ENCODE results near the gene GRIK3.

The GRIK3 gene

GRCh38 chr1:37031429-37031828, 2.9 kb downstream of the GRIK3 start:
- TF ChIP-seq CTCF (IDR thresholded peaks at IDR 0.05; ENCODE audit: insufficient read depth, low read length, missing control alignments), result no peak
- CTCF ChIA-PET, result no interaction called here
- no peak overlapping the region for H3K4me3 ChIP-seq (ENCODE audit: low read depth, low read length)
- POLR2A ChIA-PET, result no interaction called here
- DNase-seq (ENCODE audit: low read depth, low spot score), result no peak

GRCh38 chr1:37028981-37029617, 5.2 kb downstream of the GRIK3 start:
- CTCF ChIA-PET, result no interaction called here
- POLR2A ChIA-PET, result no interaction called here

GRCh38 chr1:37021502-37021901, 12.8 kb downstream of the GRIK3 start:
- no peak for DNase-seq (ENCODE audit: low read depth, low spot score)

More at GRCh38 chr1:37028981-37029617, 5.2 kb downstream of the GRIK3 start:
- no peak overlapping the region for H3K4me3 ChIP-seq (ENCODE audit: low read depth, low read length)
- TF ChIP-seq CTCF (IDR thresholded peaks at IDR 0.05; ENCODE audit: insufficient read depth, low read length, missing control alignments), result no peak
- DNase-seq (ENCODE audit: low read depth, low spot score), result no peak

GRCh38 chr1:37020653-37021277, 13.6 kb downstream of the GRIK3 start:
- no peak overlapping the region for H3K4me3 ChIP-seq (ENCODE audit: low read depth, low read length)
- CTCF ChIA-PET, result no interaction called here
- POLR2A ChIA-PET, result no interaction called here
- TF ChIP-seq CTCF (IDR thresholded peaks at IDR 0.05; ENCODE audit: insufficient read depth, low read length, missing control alignments), result peak; percentile 2
- no peak for DNase-seq (ENCODE audit: low read depth, low spot score)

More at GRCh38 chr1:37021502-37021901, 12.8 kb downstream of the GRIK3 start:
- CTCF ChIA-PET, result no interaction called here
- POLR2A ChIA-PET, result no interaction called here
- TF ChIP-seq CTCF (IDR thresholded peaks at IDR 0.05; ENCODE audit: insufficient read depth, low read length, missing control alignments), result no peak
- H3K4me3 ChIP-seq (ENCODE audit: low read depth, low read length), result no peak overlapping the region

- CTCF ChIA-PET, result no interaction called here
- no peak for DNase-seq (ENCODE audit: low read depth, low spot score)
- POLR2A ChIA-PET, result no interaction called here
- no peak for TF ChIP-seq CTCF (IDR thresholded peaks at IDR 0.05; ENCODE audit: insufficient read depth, low read length, missing control alignments)
- no peak overlapping the region for H3K4me3 ChIP-seq (ENCODE audit: low read depth, low read length)
Measured at GRCh38 chr1:37018510-37018909, 15.8 kb downstream of the GRIK3 start.

GRCh38 chr1:37017720-37018119, 16.6 kb downstream of the GRIK3 start:
- no peak overlapping the region for H3K4me3 ChIP-seq (ENCODE audit: low read depth, low read length)
- CTCF ChIA-PET, result no interaction called here
- TF ChIP-seq CTCF (IDR thresholded peaks at IDR 0.05; ENCODE audit: insufficient read depth, low read length, missing control alignments), result no peak
- POLR2A ChIA-PET, result no interaction called here
- DNase-seq (ENCODE audit: low read depth, low spot score), result no peak
